OCI-LY1 (cell line): Measurements from ENCODE around the gene CRYGD.

Experiments
- CTCF ChIP-seq: fragments of 200-600 bp; sonication (generic), shearing (Covaris generic); IDR thresholded peaks from 2 replicates; pipeline ENCODE4 v1.5.1; 2017; ENCODE audit warnings: mild to moderate bottlenecking, antibody characterized with exemption, low read length, moderate library complexity, mixed read lengths
- EZH2 ChIP-seq: fragments of 200-600 bp; sonication (generic), shearing (Covaris generic); IDR thresholded peaks from 2 replicates; pipeline ENCODE4 v1.8.0; 2017; ENCODE audit warnings: borderline replicate concordance, mixed run types, mild to moderate bottlenecking, antibody characterized with exemption, low read length, moderate library complexity, mixed read lengths

DNA sequence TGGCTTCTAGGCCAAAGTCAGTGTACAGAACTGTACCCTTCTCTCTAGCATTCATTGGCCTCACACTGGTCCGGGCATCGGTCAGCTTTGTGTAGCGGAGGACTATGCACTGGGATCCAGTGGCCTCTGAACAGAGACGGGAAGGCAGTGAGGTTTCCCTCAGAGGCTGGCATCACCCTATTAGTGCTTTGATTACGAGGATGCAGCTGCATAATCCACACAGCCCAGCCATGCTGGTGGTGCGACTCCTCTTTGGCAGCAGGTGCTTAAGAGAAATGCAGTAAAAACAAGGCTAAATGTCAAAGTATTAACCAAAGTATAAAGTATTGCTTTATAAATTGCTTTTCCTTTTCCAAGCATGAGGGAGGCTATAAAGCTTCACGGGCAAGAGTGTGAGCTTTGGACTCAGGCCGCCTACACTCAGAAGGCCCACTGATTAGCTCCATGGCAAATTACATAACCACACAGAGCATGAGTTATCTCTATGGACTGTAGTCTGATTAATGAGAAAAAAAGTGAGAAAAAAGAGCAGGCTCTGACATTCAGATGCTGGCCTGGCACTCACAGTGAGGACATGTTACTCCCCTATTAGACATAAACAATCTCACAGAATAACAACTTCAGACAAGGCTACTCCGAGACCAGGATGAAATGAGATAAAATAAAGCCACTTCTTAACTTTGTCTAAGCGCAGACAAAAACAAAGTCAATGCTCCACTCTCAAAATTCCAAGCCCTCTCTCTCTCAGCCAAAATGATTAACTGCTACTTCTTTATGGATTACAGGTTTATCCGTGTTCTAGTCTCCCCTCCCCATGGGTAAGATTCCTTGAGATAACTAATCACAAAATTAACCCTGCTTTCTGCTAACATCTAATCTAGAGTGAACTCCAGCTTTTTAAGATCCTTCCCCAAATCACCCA, 11.7 kb upstream of the CRYGD start:
- no peak for TF ChIP-seq EZH2
- TF ChIP-seq CTCF = no peak
